GM12878 (cell line): Measurements from ENCODE around the gene RPL29. TPM values are rescaled to one million over a fixed set of nuclear protein-coding genes. Genes with fewer than 3 reads are reported as not detected.

Source experiments
- ATAC-seq: fragments of 200-7000 bp; cut with Tn5 transposase; 3 replicates; pipeline ENCODE4 v1.9.1; 2020; ENCODE audit warnings: mild to moderate bottlenecking, moderate library complexity
- BruUV-seq: library from RNA; stranded (reverse); fragments of 400-500 nt; replicated peaks from 2 replicates; lab custom pipeline; 2021; lab: Mats Ljungman, UMichigan
- CTCF ChIA-PET: fragments of 300-600 bp; sonication (Branson Sonifier 250); formaldehyde crosslinking; extraction: SDS; loops from one replicate; lab custom pipeline; 2021; ENCODE audit warnings: inconsistent platforms; lab: Yijun Ruan, JAX
- POLR2A ChIA-PET: fragments of 350-600 bp; formaldehyde crosslinking; extraction: SDS; loops from one replicate; lab custom pipeline; 2021; ENCODE audit warnings: inconsistent platforms; lab: Charles Lee
- RAD21 ChIA-PET: fragments of 300-600 bp; sonication (Branson Sonifier 250); formaldehyde crosslinking; loops from one replicate; lab custom pipeline; 2023; ENCODE audit warnings: antibody characterized with exemption; ENCODE audit not compliant: unreplicated experiment; lab: Charles Lee
- SMC1A ChIA-PET: fragments of 300-600 bp; sonication (Branson Sonifier 250); formaldehyde crosslinking; loops from one replicate; lab custom pipeline; 2023; ENCODE audit not compliant: unreplicated experiment, uncharacterized antibody; lab: Charles Lee
- DNase-seq: peaks from one replicate; pipeline ENCODE4 v3.0.0-alpha.2; 2011; ENCODE audit warnings: low read depth, low spot score
- FAIRE-seq: peaks from 3 replicates; lab custom pipeline; 2011; peaks lifted over from hg19 to GRCh38; lab: Jason Lieb, UNC
- H2AFZ ChIP-seq: 2 replicates; pipeline ENCODE4 v1.6.0; 2011; ENCODE audit warnings: low read depth, low read length, control low read depth; ENCODE audit not compliant: control insufficient read depth
- H3K27ac ChIP-seq: 2 replicates; pipeline ENCODE4 v1.5.1; 2011; ENCODE audit warnings: control low read depth; ENCODE audit not compliant: control insufficient read depth, insufficient read depth
- H3K27me3 ChIP-seq, 2 experiments: replicated peaks in 1 of 2; 2 replicates each; pipeline versions ENCODE4 v1.6.0 to v1.6.1; 2011; ENCODE audit warnings: low read length in 1 of 2; ENCODE audit not compliant: control insufficient read depth in 2 of 2, insufficient read depth in 2 of 2
- H3K36me3 ChIP-seq, 2 experiments: 2 replicates each; pipeline ENCODE4 v1.5.1; 2011; ENCODE audit warnings: low read length in 1 of 2; ENCODE audit not compliant: control insufficient read depth in 2 of 2, insufficient read depth in 2 of 2
- H3K4me1 ChIP-seq: 2 replicates; pipeline ENCODE4 v1.6.1; 2011; ENCODE audit warnings: mild to moderate bottlenecking, low read length, moderate library complexity, mixed read lengths; ENCODE audit not compliant: control insufficient read depth, insufficient read depth
- H3K4me2 ChIP-seq: 2 replicates; pipeline ENCODE4 v1.6.0; 2011; ENCODE audit warnings: control low read depth; ENCODE audit not compliant: control insufficient read depth, insufficient read depth
- H3K4me3 ChIP-seq: fragments of 200-600 bp; sonication (generic); 2 replicates; pipeline ENCODE4 v1.5.1; 2016
- H3K79me2 ChIP-seq: 2 replicates; pipeline ENCODE4 v1.6.0; 2011; ENCODE audit warnings: low read length; ENCODE audit not compliant: control insufficient read depth, insufficient read depth
- H3K9ac ChIP-seq: 2 replicates; pipeline ENCODE4 v1.8.0; 2011; ENCODE audit warnings: low read length, control low read depth, mixed read lengths; ENCODE audit not compliant: control insufficient read depth, insufficient read depth
- H3K9me3 ChIP-seq: replicated peaks from 3 replicates; pipeline ENCODE4 v1.5.1; 2011; ENCODE audit warnings: mild to moderate bottlenecking, low read length; ENCODE audit not compliant: control insufficient read depth, insufficient read depth
- H4K20me1 ChIP-seq: 2 replicates; pipeline ENCODE4 v1.6.0; 2011; ENCODE audit not compliant: control insufficient read depth, insufficient read depth
- BHLHE40 ChIP-seq, 2 experiments: fragments of 450-650 bp in 1 of 2; IDR thresholded peaks; 2 replicates each; pipeline ENCODE4 v1.6.1; 2011 to 2017; ENCODE audit warnings: low read depth in 2 of 2, borderline replicate concordance in 1 of 2, improper control_type of control experiment in 1 of 2, low read length in 1 of 2, mild to moderate bottlenecking in 1 of 2
- DPF2 ChIP-seq: fragments of 450-650 bp; IDR thresholded peaks from 2 replicates; pipeline ENCODE4 v1.6.1; 2017; ENCODE audit warnings: mild to moderate bottlenecking
- ETV6 ChIP-seq, 2 experiments: fragments of 450-650 bp in 1 of 2; IDR thresholded peaks in 1 of 2; conservative IDR thresholded peaks in 1 of 2; 2 replicates each; pipeline ENCODE4 v1.6.1; 2014; ENCODE audit warnings: antibody characterized with exemption in 1 of 2, borderline replicate concordance in 1 of 2, low read depth in 1 of 2, mild to moderate bottlenecking in 1 of 2, moderate library complexity in 1 of 2
- FOS ChIP-seq: IDR thresholded peaks from 3 replicates; pipeline ENCODE4 v1.6.1; 2011; ENCODE audit warnings: borderline replicate concordance; ENCODE audit not compliant: insufficient read length; ENCODE audit errors: extremely low read depth
- FOXM1 ChIP-seq: IDR thresholded peaks from 2 replicates; pipeline ENCODE4 v1.6.1; 2012; ENCODE audit warnings: low read depth, mild to moderate bottlenecking, inconsistent platforms, low read length, moderate library complexity
- NR2F1 ChIP-seq: fragments of 450-650 bp; conservative IDR thresholded peaks from 2 replicates; pipeline ENCODE4 v1.6.1; 2017; ENCODE audit warnings: mild to moderate bottlenecking
- PML ChIP-seq: IDR thresholded peaks from 2 replicates; pipeline ENCODE4 v1.6.1; 2012; ENCODE audit warnings: low read length, inconsistent platforms
- RAD21 ChIP-seq: IDR thresholded peaks from 2 replicates; pipeline ENCODE4 v1.6.1; 2011; ENCODE audit warnings: mild to moderate bottlenecking, low read depth, low read length, moderate library complexity; ENCODE audit not compliant: insufficient read depth
- RCOR1 ChIP-seq: conservative IDR thresholded peaks from 2 replicates; pipeline ENCODE4 v1.6.1; 2012; ENCODE audit warnings: low read depth, low read length, improper control_type of control experiment
- RFX5 ChIP-seq: IDR thresholded peaks from 2 replicates; pipeline ENCODE4 v1.6.1; 2011; ENCODE audit warnings: low read depth, low read length, improper control_type of control experiment
- SIX5 ChIP-seq: IDR thresholded peaks from 2 replicates; pipeline ENCODE4 v1.6.1; 2011; ENCODE audit warnings: mild to moderate bottlenecking, low read depth, low read length, moderate library complexity; ENCODE audit not compliant: severe bottlenecking
- SRF ChIP-seq, 2 experiments: IDR thresholded peaks; 2 replicates each; pipeline ENCODE4 v1.6.1; 2011; ENCODE audit warnings: low read depth in 2 of 2, low read length in 2 of 2, mild to moderate bottlenecking in 1 of 2, moderate library complexity in 1 of 2
- TCF7 ChIP-seq: IDR thresholded peaks from 2 replicates; pipeline ENCODE4 v1.6.1; 2014; ENCODE audit warnings: antibody characterized with exemption, borderline replicate concordance
- ZSCAN29 ChIP-seq: fragments of 450-650 bp; IDR thresholded peaks from 2 replicates; pipeline ENCODE4 v1.6.1; 2017; ENCODE audit warnings: mild to moderate bottlenecking, moderate library complexity
- WGBS: methylation state at CpG from one replicate; pipeline ENCODE4 v1.1.6; 2016; ENCODE audit warnings: low lambda C conversion rate; ENCODE audit not compliant: insufficient replicate concordance, insufficient coverage; ENCODE audit errors: missing lambda C conversion rate; 5-methylcytosine and 5-hydroxymethylcytosine counted together
- in situ Hi-C: fragments of 300-500 bp; cut with MboI; formaldehyde crosslinking; loops from 9 replicates; pipeline ENCODE4 v1.14.3; 2018; ENCODE audit warnings: mixed read lengths
- intact Hi-C: fragments of 100-400 bp; cut with micrococcal nuclease; formaldehyde crosslinking; loops from one replicate; pipeline ENCODE4 v1.14.2; 2022; ENCODE audit not compliant: unreplicated experiment
- polyA plus RNA-seq, 11 experiments: library from polyadenylated mRNA; depleted of rRNA in 4 of 11; unstranded in 6 of 11; stranded (reverse) in 5 of 11; fragments of >200 nt; fragmentation: Nextera tagmentation in 4 of 11; fragmentation: Illumina TruSeq in 1 of 11; extraction: Ambion mirVana in 4 of 11; extraction: Trizol in 1 of 11; gene quantifications; 1 replicate in 1 of 11; 2 replicates in 10 of 11; pipeline versions ENCODE4 v1.2.1 to v1.2.3, GENCODE V29; 2011 to 2016; ENCODE audit warnings: inconsistent platforms in 2 of 11, missing spikeins in 2 of 11, low read depth in 1 of 11
- total RNA-seq, 4 experiments: library from RNA; depleted of rRNA in 3 of 4; stranded (reverse); fragments of >200 nt in 3 of 4; fragmentation: Illumina TruSeq in 1 of 4; extraction: Trizol in 1 of 4; gene quantifications; 2 replicates each; pipeline versions ENCODE4 v1.2.1 to v1.2.3, GENCODE V29; 2013 to 2021
- TF ChIP-seq, protein P1 (sequence below): IDR thresholded peaks from 2 replicates; pipeline ENCODE4 v1.6.1; 2012; ENCODE audit warnings: mild to moderate bottlenecking, low read depth, low read length
- TF ChIP-seq, protein P2 (sequence below): IDR thresholded peaks from 2 replicates; pipeline ENCODE4 v1.6.1; 2011; ENCODE audit warnings: borderline replicate concordance, low read depth, mild to moderate bottlenecking, moderate library complexity, low read length; ENCODE audit not compliant: insufficient read depth, poor library complexity, severe bottlenecking

Gene RPL29
- total and polyA plus RNA-seq, 10 of the 15 experiments (the other 5 are each of a cell fraction or from before 2014, with no cell fraction given), result 1,053 to 2,477 (median 1,657) TPM

DNA sequence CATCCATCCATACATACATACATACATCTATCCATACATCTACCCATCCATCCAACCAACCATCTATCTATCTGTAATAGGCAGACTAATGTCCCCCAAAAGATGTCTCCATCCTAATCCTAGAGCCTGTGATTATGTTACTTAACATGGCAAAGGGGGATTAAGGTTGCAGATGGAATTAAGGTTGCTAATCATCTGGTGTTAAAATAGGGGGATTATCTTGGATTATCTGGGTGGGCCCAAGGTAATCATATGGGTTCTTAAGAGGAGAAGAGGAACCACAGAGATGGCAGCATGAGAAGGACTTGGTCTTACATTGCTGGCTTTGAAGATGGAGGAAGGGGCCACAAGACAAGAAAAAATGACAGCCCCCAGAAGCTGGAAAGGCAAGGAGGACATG, 14.7 kb upstream of the RPL29 start (continued):
- TF ChIP-seq, protein P1, sequence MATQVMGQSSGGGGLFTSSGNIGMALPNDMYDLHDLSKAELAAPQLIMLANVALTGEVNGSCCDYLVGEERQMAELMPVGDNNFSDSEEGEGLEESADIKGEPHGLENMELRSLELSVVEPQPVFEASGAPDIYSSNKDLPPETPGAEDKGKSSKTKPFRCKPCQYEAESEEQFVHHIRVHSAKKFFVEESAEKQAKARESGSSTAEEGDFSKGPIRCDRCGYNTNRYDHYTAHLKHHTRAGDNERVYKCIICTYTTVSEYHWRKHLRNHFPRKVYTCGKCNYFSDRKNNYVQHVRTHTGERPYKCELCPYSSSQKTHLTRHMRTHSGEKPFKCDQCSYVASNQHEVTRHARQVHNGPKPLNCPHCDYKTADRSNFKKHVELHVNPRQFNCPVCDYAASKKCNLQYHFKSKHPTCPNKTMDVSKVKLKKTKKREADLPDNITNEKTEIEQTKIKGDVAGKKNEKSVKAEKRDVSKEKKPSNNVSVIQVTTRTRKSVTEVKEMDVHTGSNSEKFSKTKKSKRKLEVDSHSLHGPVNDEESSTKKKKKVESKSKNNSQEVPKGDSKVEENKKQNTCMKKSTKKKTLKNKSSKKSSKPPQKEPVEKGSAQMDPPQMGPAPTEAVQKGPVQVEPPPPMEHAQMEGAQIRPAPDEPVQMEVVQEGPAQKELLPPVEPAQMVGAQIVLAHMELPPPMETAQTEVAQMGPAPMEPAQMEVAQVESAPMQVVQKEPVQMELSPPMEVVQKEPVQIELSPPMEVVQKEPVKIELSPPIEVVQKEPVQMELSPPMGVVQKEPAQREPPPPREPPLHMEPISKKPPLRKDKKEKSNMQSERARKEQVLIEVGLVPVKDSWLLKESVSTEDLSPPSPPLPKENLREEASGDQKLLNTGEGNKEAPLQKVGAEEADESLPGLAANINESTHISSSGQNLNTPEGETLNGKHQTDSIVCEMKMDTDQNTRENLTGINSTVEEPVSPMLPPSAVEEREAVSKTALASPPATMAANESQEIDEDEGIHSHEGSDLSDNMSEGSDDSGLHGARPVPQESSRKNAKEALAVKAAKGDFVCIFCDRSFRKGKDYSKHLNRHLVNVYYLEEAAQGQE, result no peak

DNA sequence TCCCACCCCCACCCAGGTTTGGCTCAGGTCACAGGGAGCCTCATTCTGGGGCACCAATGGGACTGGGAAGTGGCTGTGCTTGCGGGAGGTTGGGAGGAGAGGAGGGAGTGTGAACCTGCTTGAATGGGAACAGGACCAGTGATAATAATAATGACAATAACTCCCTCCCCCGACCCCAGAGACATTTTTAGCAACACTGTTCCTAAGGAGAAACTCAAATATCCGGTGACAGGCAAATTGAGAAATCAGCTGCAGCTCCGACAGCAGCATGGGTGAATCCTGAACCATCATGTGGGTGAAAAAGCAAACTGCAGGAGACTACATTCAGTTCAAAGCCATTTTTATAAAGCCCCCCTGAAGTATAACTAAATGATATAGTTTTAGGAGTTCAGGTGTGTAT, 11.6 kb upstream of the RPL29 start:
- no peaks in the 10 kb centered on the region for H4K20me1 ChIP-seq
- H3K79me2 ChIP-seq, result no peaks in the 10 kb centered on the region
- WGBS, result 51% methylated on average over 4 of the region's 4 CpGs
- CTCF ChIA-PET, result interaction anchor here (1.2 to 10.6 kb wide), 3 partner anchors 33 to 138 kb away, joined by 3 to 334 read pairs (median 169); partner anchors contain the start of gene DUSP7
- FAIRE-seq, result no peak
- SMC1A ChIA-PET, result interaction anchor here (0.6 to 7.7 kb wide), 8 partner anchors 8 to 116 kb away, joined by 3 to 179 read pairs (median 3); partner anchors contain the start of gene DUSP7
- H3K9ac ChIP-seq, result no peak overlapping the region
- no peaks in the 10 kb centered on the region for H3K36me3 ChIP-seq
- DNase-seq, result no peak
- RAD21 ChIA-PET, result interaction anchor here (1.0 to 8.5 kb wide), 4 partner anchors 29 to 114 kb away, joined by 5 to 165 read pairs (median 73); partner anchors contain the start of gene DUSP7
- no TSS peak for BruUV-seq
- intact Hi-C loops (no loop called here), in situ Hi-C loops (no loop called here)
- H3K9me3 ChIP-seq, result no peaks in the 10 kb centered on the region
- TF ChIP-seq DPF2 (no peak), RAD21 (no peak), ETV6 (conservative IDR thresholded peaks at IDR 0.05 in 1 of 2, IDR thresholded peaks at IDR 0.05 in 1 of 2; ENCODE audit: borderline replicate concordance in 1 of 2, low read depth in 1 of 2) (no peak), PML (no peak), BHLHE40 (IDR thresholded peaks at IDR 0.05; ENCODE audit: borderline replicate concordance in 1 of 2, low read depth in 2 of 2, low read length in 1 of 2) (no peak), RCOR1 (no peak), FOS (no peak), ZSCAN29 (no peak), NR2F1 (no peak), SRF (IDR thresholded peaks at IDR 0.05; ENCODE audit: low read depth in 2 of 2, low read length in 2 of 2) (no peak), SIX5 (no peak), RFX5 (no peak), FOXM1 (no peak), TCF7 (no peak)
- TF ChIP-seq, protein P2, sequence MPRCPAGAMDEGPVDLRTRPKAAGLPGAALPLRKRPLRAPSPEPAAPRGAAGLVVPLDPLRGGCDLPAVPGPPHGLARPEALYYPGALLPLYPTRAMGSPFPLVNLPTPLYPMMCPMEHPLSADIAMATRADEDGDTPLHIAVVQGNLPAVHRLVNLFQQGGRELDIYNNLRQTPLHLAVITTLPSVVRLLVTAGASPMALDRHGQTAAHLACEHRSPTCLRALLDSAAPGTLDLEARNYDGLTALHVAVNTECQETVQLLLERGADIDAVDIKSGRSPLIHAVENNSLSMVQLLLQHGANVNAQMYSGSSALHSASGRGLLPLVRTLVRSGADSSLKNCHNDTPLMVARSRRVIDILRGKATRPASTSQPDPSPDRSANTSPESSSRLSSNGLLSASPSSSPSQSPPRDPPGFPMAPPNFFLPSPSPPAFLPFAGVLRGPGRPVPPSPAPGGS, result no peak
- no peak for ATAC-seq
- H3K27me3 ChIP-seq, result no peaks in the 10 kb centered on the region; a peak in 1 of 4 replicates
- no peak overlapping the region for H3K27ac ChIP-seq
- H3K4me1 ChIP-seq, result peaks cover 7% of the 10 kb centered on the region
- H3K4me3 ChIP-seq, result no peak overlapping the region
- POLR2A ChIA-PET, result interaction anchor here (0.8 to 1.8 kb wide), 2 partner anchors 16 to 46 kb away, joined by 3 to 4 read pairs; no protein-coding TSS in a partner anchor
- no peak overlapping the region for H3K4me2 ChIP-seq
- H2AFZ ChIP-seq, result no peak overlapping the region
